ENCODE data around the gene TOX2. TPM values are rescaled to one million over a fixed set of nuclear protein-coding genes. Genes with fewer than 3 reads are reported as not detected.

TOX2 gene
- total RNA-seq, 1 experiment from 2014 or later = 85.4 TPM

GRCh38 chr20:43923322-43923721, 8.7 kb downstream of the TOX2 start:
- Histone ChIP-seq H3K4me3 (ENCODE audit: low read depth in 2 of 2, low read length in 2 of 2) (no peak overlapping the region), H3K4me1 (ENCODE audit: control insufficient read depth, insufficient read depth, low read length) (peaks cover 80% of the 10 kb centered on the region), H3K27ac (ENCODE audit: low read length) (peak overlapping the region; percentile 64), H3K9me3 (ENCODE audit: control insufficient read depth, insufficient read depth, low read depth, low read length) (no peaks in the 10 kb centered on the region), H3K36me3 (ENCODE audit: control insufficient read depth, insufficient read depth, low read length) (no peaks in the 10 kb centered on the region), H3K27me3 (ENCODE audit: control insufficient read depth, insufficient read depth, low read length) (no peaks in the 10 kb centered on the region)
- in situ Hi-C loops (cut with HindIII; ENCODE audit: low pct_unique_long_range_greater_than_20kb, low sequenced_read_pairs) = no loop called here
- no TSS peak for BruUV-seq (replicated peaks)
- CTCF ChIA-PET = no interaction called here
- TF ChIP-seq TCF7L2 (IDR thresholded peaks at IDR 0.05; ENCODE audit: low read depth, low read length) (no peak), CTCF (IDR thresholded peaks at IDR 0.05) (no peak), POLR2AphosphoS5 (IDR thresholded peaks at IDR 0.05; ENCODE audit: low read depth, low read length) (no peak), REST (IDR thresholded peaks at IDR 0.05; ENCODE audit: insufficient read depth in 1 of 2, low read depth in 2 of 2, low read length in 1 of 2) (no peak), SIN3A (IDR thresholded peaks at IDR 0.05; ENCODE audit: borderline replicate concordance, insufficient read depth, low read depth, low read length) (no peak)
- DNase-seq (ENCODE audit: low read depth, low spot score) (no peak), ATAC-seq (no peak)
- POLR2A ChIA-PET = no interaction called here
- intact Hi-C loops (cut with micrococcal nuclease; ENCODE audit: unreplicated experiment) = no loop called here

GRCh38 chr20:43923917-43924316, 9.3 kb downstream of the TOX2 start:
- Histone ChIP-seq H3K27ac (ENCODE audit: low read length) (peak overlapping the region; percentile 72; the same call in 1 of the 2 replicates), H3K9me3 (ENCODE audit: control insufficient read depth, insufficient read depth, low read depth, low read length) (no peaks in the 10 kb centered on the region), H3K4me3 (ENCODE audit: low read depth in 2 of 2, low read length in 2 of 2) (no peak overlapping the region), H3K36me3 (ENCODE audit: control insufficient read depth, insufficient read depth, low read length) (no peaks in the 10 kb centered on the region), H3K4me1 (ENCODE audit: control insufficient read depth, insufficient read depth, low read length) (peaks cover 82% of the 10 kb centered on the region), H3K27me3 (ENCODE audit: control insufficient read depth, insufficient read depth, low read length) (no peaks in the 10 kb centered on the region)
- no peak for ATAC-seq
- ChIA-PET CTCF (interaction anchor here (0.6 kb wide), 1 partner anchor 175 kb away, joined by 3 read pairs; no protein-coding TSS in a partner anchor), POLR2A (no interaction called here)
- in situ Hi-C loops (cut with HindIII; ENCODE audit: low pct_unique_long_range_greater_than_20kb, low sequenced_read_pairs) (no loop called here), intact Hi-C loops (cut with micrococcal nuclease; ENCODE audit: unreplicated experiment) (no loop called here)
- TF ChIP-seq REST (IDR thresholded peaks at IDR 0.05; ENCODE audit: insufficient read depth in 1 of 2, low read depth in 2 of 2, low read length in 1 of 2) = no peak
- no peak for TF ChIP-seq CTCF (IDR thresholded peaks at IDR 0.05)
- BruUV-seq (replicated peaks) = no TSS peak
- no peak for DNase-seq (ENCODE audit: low read depth, low spot score)

Measured in Panc1 (cell line).